K562 (cell line): ENCODE measurements around the gene DDX5.

ENCODE experiments used
- CBX5 ChIP-seq: IDR thresholded peaks from 2 replicates; pipeline ENCODE4 v1.6.1; 2014; ENCODE audit warnings: low read depth, borderline replicate concordance
- POLR2G ChIP-seq: fragments of 200-400 bp; formaldehyde crosslinking; IDR thresholded peaks from 2 replicates; pipeline ENCODE4 v1.6.1; 2017; ENCODE audit warnings: low read depth, mild to moderate bottlenecking, antibody characterized with exemption, low read length, moderate library complexity
- SMC3 ChIP-seq: conservative IDR thresholded peaks from 2 replicates; pipeline ENCODE4 v1.6.1; 2011; ENCODE audit warnings: low read depth, low read length, improper control_type of control experiment; ENCODE audit not compliant: insufficient read depth
- SP2 ChIP-seq: IDR thresholded peaks from 2 replicates; pipeline ENCODE4 v1.6.1; 2011; ENCODE audit warnings: mild to moderate bottlenecking, low read depth, low read length, moderate library complexity; ENCODE audit not compliant: poor library complexity, severe bottlenecking; ENCODE audit errors: extremely low read depth
- ZBTB33 ChIP-seq: sonication (generic); formaldehyde crosslinking; IDR thresholded peaks from 2 replicates; pipeline ENCODE4 v1.8.1; 2023; ENCODE audit warnings: mild to moderate bottlenecking, missing genetic modification reagents
- ZNF512 ChIP-seq: IDR thresholded peaks from 2 replicates; pipeline ENCODE4 v1.6.1; 2016; ENCODE audit warnings: missing genetic modification characterization, missing compliant biosample characterization
- ZNF695 ChIP-seq: fragments of 450-650 bp; formaldehyde crosslinking; IDR thresholded peaks from 2 replicates; pipeline ENCODE4 v1.4.0; 2020; ENCODE audit warnings: mild to moderate bottlenecking, moderate library complexity
- TF ChIP-seq, protein P1 (sequence below): sonication (generic); formaldehyde crosslinking; IDR thresholded peaks from 2 replicates; pipeline ENCODE4 v1.9.0; 2022; ENCODE audit warnings: mild to moderate bottlenecking, missing genetic modification reagents

- TF ChIP-seq ZBTB33 (CRISPR knock-in tag) = no peak
- no peak for TF ChIP-seq ZNF512
- no peak for TF ChIP-seq CBX5
- no peak for TF ChIP-seq POLR2G
- no peak for TF ChIP-seq SP2
- TF ChIP-seq, protein P1, sequence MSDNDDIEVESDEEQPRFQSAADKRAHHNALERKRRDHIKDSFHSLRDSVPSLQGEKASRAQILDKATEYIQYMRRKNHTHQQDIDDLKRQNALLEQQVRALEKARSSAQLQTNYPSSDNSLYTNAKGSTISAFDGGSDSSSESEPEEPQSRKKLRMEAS = no peak
- TF ChIP-seq ZNF695 (CRISPR knock-in tag) = no peak
- TF ChIP-seq SMC3 = no peak
Observed at GRCh38 chr17:64480951-64481350, 25.1 kb downstream of the DDX5 start.
